ENCODE results near the gene TIPARP. TPM values are rescaled to one million over a fixed set of nuclear protein-coding genes. Genes with fewer than 3 reads are reported as not detected.

Gene TIPARP
- total and polyA plus RNA-seq, 2 of the 13 experiments (the other 11 are each of a cell fraction or from before 2014, with no cell fraction given) = 7.3 to 19.7 TPM

DNA sequence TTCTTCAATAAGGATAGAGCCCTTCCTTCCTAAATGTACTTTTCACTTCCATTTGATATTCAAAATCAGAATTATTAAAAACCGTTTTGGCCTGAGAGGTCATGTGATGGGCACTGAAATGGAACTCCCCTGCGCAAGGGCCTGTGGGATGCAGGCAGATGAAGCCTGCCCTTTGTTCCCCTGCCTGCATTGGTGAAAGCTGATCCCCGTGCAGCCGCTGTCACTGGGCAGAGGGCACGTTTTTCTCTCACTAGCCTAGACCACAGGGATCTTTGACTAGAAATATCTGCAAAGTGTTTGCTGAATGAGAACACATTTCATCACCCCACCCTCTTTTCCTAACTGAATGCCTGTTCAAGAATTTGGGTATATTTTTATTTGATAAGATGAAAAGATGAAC, 74.9 kb downstream of the TIPARP start (continued):
- TF ChIP-seq SRSF9 (IDR thresholded peaks at IDR 0.05; ENCODE audit: borderline replicate concordance, insufficient read depth, low read depth, low read length, poor library complexity, severe bottlenecking) = no peak
- TF ChIP-seq STAG1 (CRISPR knock-in tag; IDR thresholded peaks at IDR 0.05) = no peak
- no peak for TF ChIP-seq ZKSCAN8 (CRISPR knock-in tag; IDR thresholded peaks at IDR 0.05; ENCODE audit: borderline replicate concordance)
- TF ChIP-seq, protein P1, sequence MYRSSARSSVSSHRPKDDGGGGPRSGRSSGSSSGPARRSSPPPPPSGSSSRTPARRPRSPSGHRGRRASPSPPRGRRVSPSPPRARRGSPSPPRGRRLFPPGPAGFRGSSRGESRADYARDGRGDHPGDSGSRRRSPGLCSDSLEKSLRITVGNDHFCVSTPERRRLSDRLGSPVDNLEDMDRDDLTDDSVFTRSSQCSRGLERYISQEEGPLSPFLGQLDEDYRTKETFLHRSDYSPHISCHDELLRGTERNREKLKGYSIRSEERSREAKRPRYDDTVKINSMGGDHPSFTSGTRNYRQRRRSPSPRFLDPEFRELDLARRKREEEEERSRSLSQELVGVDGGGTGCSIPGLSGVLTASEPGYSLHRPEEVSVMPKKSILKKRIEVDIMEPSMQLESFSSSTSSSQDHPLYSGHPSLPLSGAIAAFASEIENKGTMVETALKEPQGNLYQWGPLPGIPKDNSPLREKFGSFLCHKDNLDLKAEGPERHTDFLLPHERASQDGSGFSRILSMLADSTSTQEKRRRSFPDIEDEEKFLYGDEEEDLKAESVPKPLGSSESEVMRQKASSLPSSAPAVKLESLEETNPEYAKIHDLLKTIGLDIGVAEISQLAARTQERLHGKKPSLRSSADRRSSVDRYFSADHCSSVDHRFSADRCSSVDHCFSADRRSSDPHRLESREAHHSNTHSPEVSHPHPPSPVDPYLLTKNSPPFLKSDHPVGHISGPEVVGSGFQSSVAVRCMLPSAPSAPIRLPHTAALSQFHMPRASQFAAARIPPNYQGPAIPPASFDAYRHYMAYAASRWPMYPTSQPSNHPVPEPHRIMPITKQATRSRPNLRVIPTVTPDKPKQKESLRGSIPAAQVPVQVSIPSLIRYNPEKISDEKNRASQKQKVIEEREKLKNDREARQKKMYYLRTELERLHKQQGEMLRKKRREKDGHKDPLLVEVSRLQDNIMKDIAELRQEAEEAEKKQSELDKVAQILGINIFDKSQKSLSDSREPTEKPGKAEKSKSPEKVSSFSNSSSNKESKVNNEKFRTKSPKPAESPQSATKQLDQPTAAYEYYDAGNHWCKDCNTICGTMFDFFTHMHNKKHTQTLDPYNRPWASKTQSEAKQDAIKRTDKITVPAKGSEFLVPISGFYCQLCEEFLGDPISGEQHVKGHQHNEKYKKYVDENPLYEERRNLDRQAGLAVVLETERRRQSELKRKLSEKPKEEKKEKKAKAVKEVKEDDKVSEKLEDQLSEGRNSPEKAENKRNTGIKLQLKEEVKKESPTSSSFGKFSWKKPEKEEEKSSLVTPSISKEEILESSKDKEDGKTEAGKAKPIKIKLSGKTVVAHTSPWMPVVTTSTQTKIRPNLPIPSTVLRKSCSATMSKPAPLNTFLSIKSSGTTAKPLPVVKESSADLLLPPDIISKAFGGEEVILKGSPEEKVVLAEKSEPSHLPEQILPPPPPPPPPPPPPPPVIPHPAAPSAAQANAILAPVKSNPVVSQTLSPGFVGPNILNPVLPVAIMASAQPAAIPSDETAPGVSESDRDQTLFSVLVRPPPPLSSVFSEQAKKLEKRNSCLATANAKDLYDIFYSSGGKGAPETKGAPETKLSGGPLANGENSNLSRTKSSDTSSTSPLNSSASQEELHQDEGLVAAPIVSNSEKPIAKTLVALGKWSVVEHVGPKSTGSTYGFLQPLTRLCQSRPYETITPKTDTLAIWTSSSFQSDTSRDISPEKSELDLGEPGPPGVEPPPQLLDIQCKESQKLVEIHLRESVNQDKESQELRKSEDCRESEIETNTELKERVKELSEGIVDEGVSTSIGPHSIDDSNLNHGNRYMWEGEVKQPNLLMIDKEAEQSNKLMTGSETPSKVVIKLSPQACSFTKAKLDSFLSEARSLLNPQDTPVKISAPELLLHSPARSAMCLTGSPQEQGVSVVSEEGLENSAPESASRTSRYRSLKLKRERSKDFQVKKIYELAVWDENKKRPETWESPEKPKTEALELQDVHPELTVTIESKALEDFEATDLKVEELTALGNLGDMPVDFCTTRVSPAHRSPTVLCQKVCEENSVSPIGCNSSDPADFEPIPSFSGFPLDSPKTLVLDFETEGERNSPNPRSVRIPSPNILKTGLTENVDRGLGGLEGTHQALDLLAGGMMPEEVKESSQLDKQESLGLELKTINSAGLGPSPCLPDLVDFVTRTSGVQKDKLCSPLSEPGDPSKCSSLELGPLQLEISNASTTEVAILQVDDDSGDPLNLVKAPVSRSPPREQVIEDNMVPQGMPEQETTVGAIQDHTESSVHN (CRISPR knock-in tag; IDR thresholded peaks at IDR 0.05) = no peak
- TF ChIP-seq, protein P2, sequence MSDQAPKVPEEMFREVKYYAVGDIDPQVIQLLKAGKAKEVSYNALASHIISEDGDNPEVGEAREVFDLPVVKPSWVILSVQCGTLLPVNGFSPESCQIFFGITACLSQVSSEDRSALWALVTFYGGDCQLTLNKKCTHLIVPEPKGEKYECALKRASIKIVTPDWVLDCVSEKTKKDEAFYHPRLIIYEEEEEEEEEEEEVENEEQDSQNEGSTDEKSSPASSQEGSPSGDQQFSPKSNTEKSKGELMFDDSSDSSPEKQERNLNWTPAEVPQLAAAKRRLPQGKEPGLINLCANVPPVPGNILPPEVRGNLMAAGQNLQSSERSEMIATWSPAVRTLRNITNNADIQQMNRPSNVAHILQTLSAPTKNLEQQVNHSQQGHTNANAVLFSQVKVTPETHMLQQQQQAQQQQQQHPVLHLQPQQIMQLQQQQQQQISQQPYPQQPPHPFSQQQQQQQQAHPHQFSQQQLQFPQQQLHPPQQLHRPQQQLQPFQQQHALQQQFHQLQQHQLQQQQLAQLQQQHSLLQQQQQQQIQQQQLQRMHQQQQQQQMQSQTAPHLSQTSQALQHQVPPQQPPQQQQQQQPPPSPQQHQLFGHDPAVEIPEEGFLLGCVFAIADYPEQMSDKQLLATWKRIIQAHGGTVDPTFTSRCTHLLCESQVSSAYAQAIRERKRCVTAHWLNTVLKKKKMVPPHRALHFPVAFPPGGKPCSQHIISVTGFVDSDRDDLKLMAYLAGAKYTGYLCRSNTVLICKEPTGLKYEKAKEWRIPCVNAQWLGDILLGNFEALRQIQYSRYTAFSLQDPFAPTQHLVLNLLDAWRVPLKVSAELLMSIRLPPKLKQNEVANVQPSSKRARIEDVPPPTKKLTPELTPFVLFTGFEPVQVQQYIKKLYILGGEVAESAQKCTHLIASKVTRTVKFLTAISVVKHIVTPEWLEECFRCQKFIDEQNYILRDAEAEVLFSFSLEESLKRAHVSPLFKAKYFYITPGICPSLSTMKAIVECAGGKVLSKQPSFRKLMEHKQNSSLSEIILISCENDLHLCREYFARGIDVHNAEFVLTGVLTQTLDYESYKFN (CRISPR knock-in tag; conservative IDR thresholded peaks at IDR 0.05) = peak; percentile 33; the same call in 1 of the 2 replicates
- TF ChIP-seq GTF3A (CRISPR knock-in tag; conservative IDR thresholded peaks at IDR 0.05) = no peak
- TF ChIP-seq JUND (CRISPR knock-in tag; IDR thresholded peaks at IDR 0.05) = no peak
- TF ChIP-seq TBX2 (CRISPR knock-in tag; IDR thresholded peaks at IDR 0.05; ENCODE audit: borderline replicate concordance) = no peak; the same call in 1 of the 2 replicates
- TF ChIP-seq ELF1 (CRISPR knock-in tag; IDR thresholded peaks at IDR 0.05) = no peak
- TF ChIP-seq TEAD2 (CRISPR knock-in tag; IDR thresholded peaks at IDR 0.05) = no peak
- no peak for TF ChIP-seq TBL1XR1 (IDR thresholded peaks at IDR 0.05; ENCODE audit: borderline replicate concordance, low read length, partially characterized antibody)
- TF ChIP-seq NR2F1 (CRISPR knock-in tag; IDR thresholded peaks at IDR 0.05) = no peak
- TF ChIP-seq DPF2 (CRISPR knock-in tag; IDR thresholded peaks at IDR 0.05; ENCODE audit: borderline replicate concordance, low read depth) = no peak
- no peak for TF ChIP-seq YEATS4 (CRISPR knock-in tag; IDR thresholded peaks at IDR 0.05; ENCODE audit: borderline replicate concordance)
- TF ChIP-seq, protein P3, sequence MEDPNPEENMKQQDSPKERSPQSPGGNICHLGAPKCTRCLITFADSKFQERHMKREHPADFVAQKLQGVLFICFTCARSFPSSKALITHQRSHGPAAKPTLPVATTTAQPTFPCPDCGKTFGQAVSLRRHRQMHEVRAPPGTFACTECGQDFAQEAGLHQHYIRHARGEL (CRISPR knock-in tag; IDR thresholded peaks at IDR 0.05) = no peak
- peak; percentile 32; the same call in 1 of the 2 replicates for TF ChIP-seq ZNF605 (CRISPR knock-in tag; IDR thresholded peaks at IDR 0.05)
- 0 out of 2 replicates have a peak, but pooled peaks have one; percentile 13 for TF ChIP-seq ZFY (CRISPR knock-in tag; IDR thresholded peaks at IDR 0.05)
- no peak for TF ChIP-seq MED13 (CRISPR knock-in tag; IDR thresholded peaks at IDR 0.05)
- no peak for TF ChIP-seq ZNF891 (CRISPR knock-in tag; IDR thresholded peaks at IDR 0.05)
